Measurements from ENCODE around the gene ZNF557.

GRCh38 chr19:7119582-7119981, 50.1 kb downstream of the ZNF557 start:
- TF ChIP-seq CTCF (IDR thresholded peaks at IDR 0.05; ENCODE audit: low read depth, low read length) (no peak), EZH2phosphoT487 (IDR thresholded peaks at IDR 0.05; ENCODE audit: low read depth) (no peak)

Data from OCI-LY3 (cell line).